Stimulated activated CD4-positive, alpha-beta T cell treated with anti-CD3 and anti-CD28 coated beads, Interleukin-12 subunit alpha, Interleukin-12 subunit beta, amount 100 ng/mL, for 48 hours (primary cell): Measurements from ENCODE around the gene SLC30A1.

Experiments
- DNase-seq, 3 donors: peaks; one replicate each; pipeline ENCODE4 v3.0.0-alpha.2; 2020; ENCODE audit warnings: low read depth in 2 of 3, low spot score in 1 of 3

SLC30A1 gene

DNA sequence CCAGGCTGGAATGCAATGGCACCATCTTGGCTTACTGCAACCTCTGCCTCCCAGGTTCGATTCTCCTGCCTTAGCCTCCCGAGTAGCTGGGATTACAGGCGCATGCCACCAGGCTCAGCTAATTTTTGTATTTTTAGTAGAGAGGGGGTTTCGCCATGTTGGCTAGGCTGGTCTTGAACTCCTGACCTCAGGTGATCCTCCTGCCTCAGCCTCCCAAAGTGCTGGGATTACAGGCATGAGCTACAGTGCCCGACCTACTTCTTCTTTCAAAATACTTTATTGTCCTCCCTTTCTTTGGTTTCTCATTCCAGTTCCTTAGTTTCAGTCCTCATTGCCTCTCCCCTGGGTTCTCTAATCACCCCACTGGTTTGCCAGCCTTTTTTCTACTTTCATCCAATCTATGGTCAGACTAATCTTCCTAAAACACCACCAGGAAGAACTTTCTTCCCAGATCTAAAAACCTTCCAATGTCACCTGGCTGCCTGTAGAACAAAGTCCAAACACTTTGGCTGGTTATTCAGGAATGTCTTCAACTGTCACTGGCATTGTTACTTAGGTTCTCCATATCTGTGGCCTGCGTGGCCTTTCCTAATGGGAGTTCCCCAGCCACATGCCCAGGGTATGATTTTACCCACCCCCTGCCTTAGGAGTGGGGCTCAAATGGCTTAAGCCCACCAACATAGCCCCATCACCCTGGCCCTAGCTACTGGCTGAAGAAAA, 29.0 kb upstream of the SLC30A1 start:
- no peak for DNase-seq

DNA sequence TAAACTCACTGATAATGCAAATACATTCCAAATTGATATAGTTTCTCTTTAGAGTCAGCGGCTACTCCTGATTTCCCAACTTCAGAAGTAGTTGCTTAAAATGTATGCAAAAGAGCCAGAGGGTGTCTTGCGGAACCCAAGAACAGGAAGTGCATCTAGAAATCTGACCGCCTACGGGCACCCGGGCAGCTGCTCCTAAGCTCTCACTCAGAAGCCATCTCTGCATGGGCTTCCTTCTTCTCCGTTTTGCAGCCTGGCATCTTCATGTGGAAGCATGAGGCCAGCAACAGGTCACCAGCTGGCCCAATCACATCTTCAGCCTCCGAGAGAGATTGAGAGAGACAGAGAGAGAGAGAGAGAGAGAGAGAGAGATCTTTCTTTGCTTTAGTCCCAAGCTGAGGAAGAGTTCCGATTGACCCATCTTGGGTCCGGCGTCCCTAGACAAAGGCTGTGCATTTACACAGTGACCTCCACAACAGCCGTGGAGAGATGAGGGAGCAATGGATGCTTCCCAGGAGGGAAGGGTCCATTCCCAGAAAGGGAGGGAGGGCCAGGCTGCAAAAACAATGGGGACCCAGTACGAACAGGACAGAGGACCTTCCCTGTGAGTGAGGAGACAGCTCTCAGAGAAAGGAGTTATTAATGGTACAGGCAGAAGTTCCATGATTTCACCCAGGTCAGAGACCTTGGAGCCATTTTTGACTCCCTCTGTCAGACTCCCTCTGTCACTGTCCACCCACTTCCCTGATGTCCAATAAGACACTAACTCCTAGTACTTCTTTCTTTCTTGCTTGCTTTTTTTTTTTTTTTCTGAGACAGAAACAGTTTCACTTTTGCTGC, 28.2 kb upstream of the SLC30A1 start:
- peak in 1 of 3 donors; percentile 27 for DNase-seq

DNA sequence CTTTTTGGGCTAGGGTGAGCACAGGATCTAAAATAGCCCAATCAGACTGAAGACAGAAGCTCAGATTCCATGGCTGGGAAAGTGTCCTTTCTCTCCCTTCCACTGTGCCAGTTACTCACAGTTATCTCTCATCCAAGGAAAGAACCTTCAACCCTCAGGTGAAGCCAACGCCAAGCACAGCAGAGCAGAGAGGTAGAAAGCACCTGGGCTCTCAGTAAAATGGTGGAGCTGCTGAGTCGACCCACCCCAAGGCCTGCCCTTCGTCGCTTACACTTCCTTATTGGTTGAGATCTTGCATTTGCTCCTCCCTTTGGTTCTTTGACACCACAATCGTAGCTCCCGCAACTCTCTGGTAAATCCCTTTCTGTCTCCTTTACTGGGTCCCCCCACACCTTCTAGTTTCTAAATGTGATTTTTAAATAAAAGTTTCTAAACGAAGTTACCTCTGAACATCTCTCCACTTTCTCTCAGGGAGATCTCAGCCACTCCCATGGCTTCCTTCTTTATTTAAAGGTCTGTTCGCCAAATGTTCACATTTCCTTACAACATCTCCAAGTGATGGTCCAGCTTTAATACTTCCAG, 27.5 kb upstream of the SLC30A1 start:
- peak in 1 of 3 donors; percentile 15 for DNase-seq

DNA sequence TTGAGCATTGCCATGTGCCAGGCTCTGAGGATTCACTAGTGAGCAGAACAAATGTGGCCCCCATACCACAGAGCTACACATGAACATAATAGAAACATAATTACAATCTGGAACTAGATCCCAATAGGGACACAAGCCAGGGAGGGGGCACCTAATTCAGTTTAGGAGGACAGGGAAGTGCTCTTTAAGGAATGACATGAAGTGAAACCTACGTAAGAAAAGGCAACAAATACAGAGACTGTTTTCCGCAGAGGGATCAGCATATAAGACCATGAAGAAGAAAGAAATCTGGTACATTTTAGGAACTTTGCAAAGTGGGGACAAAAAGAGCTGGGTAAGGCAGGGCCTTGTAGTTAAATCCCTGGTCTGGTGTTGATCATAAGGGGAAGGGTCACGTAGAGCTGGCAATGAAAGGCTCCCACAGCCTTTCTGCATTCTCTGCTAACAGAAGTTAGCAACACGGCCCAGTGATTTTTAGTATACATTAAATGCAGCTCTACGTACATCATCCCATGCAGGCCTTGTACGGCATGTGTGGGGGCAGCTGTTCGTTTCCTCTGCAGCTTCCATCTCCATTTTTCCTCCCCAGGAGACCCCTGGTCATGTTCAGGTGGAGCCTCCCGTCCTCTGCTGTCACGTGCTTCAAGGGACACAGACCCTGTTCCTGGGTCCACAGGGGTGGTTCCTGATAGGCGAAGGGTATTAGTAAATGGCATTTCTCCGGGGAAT, 26.8 kb upstream of the SLC30A1 start:
- DNase-seq: no peak

- no peak for DNase-seq
Observed at GRCh38 chr1:211605034-211605433, 26.1 kb upstream of the SLC30A1 start.

GRCh38 chr1:211604548-211604947, 25.6 kb upstream of the SLC30A1 start:
- DNase-seq: no peak

- no peak for DNase-seq
Observed at GRCh38 chr1:211603713-211604112, 24.8 kb upstream of the SLC30A1 start.

DNA sequence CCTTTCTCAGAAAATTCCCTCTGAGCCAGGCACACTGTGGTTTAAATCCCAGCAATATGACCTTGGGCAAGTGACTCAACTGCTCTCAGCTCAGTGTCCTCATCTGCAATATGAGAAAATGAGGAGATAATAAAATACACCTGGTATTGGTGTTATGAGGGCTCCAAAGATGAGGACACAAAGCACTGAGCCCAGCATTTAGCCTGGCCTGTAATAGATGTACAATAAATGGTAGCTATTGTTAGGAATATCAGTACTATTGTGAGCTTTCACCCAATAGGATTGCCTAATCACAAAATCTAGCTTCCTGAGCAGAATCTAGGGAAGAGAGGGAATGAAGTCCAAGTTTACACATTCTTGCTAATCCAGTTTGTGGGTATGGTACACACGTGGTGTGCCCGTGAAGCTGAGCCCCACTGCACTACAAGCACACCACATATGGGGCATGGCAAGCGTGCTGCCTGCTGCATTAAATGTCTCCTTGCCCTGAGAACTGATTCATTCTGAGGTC, 24.3 kb upstream of the SLC30A1 start:
- DNase-seq: no peak

GRCh38 chr1:211601982-211602670, 23.2 kb upstream of the SLC30A1 start:
- no peak for DNase-seq

DNA sequence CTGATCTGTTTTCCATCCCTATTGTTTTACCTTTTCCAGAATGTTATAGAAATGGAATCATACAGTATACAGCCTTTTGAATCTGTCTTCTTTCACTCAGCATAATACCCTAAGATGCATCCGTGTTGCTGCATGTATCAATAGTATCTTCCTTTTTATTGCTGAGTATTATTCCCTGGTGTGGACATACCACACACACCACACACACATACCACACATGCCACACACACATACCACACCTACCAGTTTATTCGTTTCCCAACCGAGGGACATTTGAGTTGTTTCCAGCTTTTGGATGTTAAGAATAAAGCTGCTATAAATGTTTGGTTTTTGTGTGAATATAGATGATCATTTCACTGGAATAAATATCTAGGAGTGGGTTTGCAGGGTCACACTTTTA, 22.2 kb upstream of the SLC30A1 start:
- no peak for DNase-seq

DNA sequence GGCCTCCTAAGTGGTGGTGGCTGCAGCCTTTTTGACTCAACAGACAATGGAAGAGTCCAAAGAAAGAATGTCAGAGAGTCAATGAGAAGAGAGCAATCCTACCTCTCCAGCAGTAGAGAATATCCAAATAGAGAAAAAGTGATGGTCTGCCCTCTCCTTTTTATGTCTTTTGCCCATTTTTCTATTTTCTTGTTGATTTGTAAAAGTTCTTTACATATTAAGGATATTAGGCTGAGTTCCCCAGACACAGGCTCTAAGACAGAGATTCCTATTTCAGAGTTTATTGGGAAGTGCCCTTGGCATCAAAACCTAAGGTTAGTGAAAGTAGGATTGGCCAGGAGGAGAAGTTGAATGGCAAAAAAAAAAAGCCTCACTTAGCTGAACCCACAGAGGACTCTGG, 20.3 kb upstream of the SLC30A1 start:
- no peak for DNase-seq

- DNase-seq: no peak
Observed at GRCh38 chr1:211598514-211598913, 19.6 kb upstream of the SLC30A1 start.

- no peak for DNase-seq
Observed at GRCh38 chr1:211596418-211597181, 17.6 kb upstream of the SLC30A1 start.

DNA sequence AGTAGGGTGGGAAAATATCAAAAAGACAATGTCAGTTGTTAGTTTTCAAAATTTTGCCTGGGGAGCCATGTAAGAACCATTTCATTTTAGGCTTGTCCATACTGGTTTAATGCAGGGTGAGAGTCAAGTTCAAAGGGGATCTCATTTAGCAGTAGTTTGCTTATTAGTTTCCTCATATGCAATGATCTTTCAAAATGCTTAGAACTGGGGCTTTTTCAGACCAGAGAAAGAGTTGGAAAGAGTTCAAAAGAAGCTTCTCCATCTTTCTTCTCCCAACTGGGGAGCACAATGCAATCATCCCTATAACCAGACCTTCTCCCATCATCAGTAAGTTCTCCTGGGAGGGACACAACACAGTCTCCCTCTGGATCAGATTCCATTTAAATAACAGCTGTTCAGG, 16.5 kb upstream of the SLC30A1 start:
- DNase-seq: no peak

- DNase-seq: no peak
Observed at GRCh38 chr1:211591980-211592493, 13.1 kb upstream of the SLC30A1 start.

DNA sequence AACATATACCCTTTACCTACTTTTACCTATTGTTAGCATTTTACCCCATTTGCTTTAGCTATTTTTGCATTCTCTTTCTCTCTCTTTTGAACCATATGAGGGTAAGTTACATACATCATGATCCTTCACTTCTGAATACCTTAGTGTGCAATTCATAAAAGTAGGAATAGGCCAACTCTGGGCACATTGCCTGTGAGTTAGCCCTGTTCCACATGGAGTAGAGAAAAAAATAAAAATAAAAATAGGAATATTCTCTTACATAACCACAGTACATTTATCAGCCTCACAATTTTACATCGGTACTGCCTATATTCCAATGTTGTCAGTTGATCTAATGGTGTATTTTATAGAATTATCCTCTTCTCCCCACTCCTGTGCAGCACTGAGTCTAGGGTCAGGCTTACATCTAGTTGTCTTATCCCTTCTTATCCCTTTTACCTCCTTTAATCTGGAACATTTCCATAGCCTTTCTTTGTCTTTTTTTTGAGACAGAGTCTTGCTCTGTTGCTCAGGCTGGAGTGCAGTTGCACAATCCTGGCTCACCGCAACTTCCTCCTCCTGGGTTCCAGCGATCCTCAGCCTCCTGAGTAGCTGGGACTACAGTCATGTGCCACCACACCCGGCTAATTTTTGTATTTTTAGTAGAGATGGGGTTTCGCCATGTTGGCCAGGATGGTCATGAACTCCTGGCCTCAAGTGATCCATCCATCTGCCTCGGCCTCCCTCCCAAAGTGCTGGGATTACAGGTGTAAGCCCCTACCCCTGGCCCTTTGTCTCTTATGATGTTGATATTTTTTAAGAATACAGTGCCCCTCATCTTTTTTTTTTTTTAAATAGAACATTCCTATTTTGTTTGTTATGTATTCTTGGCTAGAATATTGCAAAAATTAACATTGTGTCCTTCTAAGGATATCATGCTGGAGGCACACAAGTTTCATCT, 11.1 kb upstream of the SLC30A1 start:
- DNase-seq: no peak

DNA sequence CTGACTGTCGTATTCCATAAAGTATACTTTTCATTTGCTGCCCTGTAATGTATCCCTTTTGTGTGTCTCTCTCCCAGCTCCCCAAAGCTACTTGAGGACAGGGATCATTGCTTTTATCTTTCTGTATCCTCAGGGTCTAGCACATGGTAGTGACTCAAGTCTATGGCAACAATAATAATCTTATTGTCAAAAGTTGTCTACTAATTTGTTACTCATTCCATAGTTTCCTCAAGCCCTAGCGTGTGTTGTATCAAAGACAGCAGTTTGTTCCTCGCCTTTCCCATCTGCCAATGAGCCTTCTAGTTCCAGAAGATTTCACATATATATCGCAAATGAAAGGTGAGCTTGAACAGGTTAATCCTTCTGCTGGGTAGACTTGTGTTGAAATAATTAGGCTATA, 9.8 kb upstream of the SLC30A1 start:
- DNase-seq: no peak

- no peak for DNase-seq
Observed at GRCh38 chr1:211587123-211587522, 8.2 kb upstream of the SLC30A1 start.

DNA sequence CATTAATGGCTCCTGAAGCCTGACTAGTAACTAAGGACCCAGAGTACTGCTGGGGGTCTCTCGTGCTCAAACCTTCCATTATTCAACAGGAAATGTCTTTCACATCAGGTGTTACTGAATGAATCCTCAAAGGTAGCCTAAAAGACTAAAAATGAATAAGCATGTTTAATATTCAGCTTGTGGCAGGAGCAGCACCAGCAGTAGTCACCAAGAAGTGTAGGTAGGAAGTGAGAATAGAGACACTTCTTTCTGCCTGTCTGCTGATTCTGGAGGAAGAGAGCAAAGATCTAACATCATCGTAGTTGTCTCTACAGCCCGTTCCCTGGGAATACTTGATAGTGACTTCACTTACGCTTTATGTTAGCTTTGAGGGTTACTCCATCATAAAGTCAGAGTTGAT, 7.6 kb upstream of the SLC30A1 start:
- no peak for DNase-seq
